Osteoblast (primary cell): ENCODE data around the gene IL32. TPM values are rescaled to one million over a fixed set of nuclear protein-coding genes. Genes with fewer than 3 reads are reported as not detected.

Experiments
- DNase-seq: peaks from one replicate; pipeline ENCODE4 v3.0.0; 2011; ENCODE audit warnings: low spot score, mixed read lengths; ENCODE audit not compliant: insufficient read length; ENCODE audit errors: missing footprints
- H2AFZ ChIP-seq: 2 replicates; pipeline ENCODE4 v1.6.0; 2011; ENCODE audit warnings: mild to moderate bottlenecking, low read length
- H3K27ac ChIP-seq: 2 replicates; pipeline ENCODE4 v1.5.1; 2011; ENCODE audit warnings: mild to moderate bottlenecking, low read depth, low read length, moderate library complexity
- H3K27me3 ChIP-seq: 2 replicates; pipeline ENCODE4 v1.6.0; 2012; ENCODE audit warnings: mild to moderate bottlenecking, control low read depth, inconsistent platforms, low read length, moderate library complexity; ENCODE audit not compliant: insufficient read depth
- H3K36me3 ChIP-seq: 2 replicates; pipeline ENCODE4 v1.5.1; 2011; ENCODE audit warnings: mild to moderate bottlenecking, low read length, control low read depth, moderate library complexity; ENCODE audit not compliant: insufficient read depth
- H3K4me1 ChIP-seq: 2 replicates; pipeline ENCODE4 v1.5.1; 2011; ENCODE audit warnings: mild to moderate bottlenecking, low read length, control low read depth, moderate library complexity; ENCODE audit not compliant: insufficient read depth
- H3K4me2 ChIP-seq: 2 replicates; pipeline ENCODE4 v1.6.0; 2011; ENCODE audit warnings: mild to moderate bottlenecking, low read length; ENCODE audit not compliant: insufficient read depth
- H3K4me3 ChIP-seq: fragments of 200-600 bp; sonication (generic); 3 replicates; pipeline ENCODE4 v1.5.1; 2012; ENCODE audit warnings: mild to moderate bottlenecking, low read length, inconsistent platforms; ENCODE audit not compliant: insufficient read depth
- H3K79me2 ChIP-seq: 2 replicates; pipeline ENCODE4 v1.6.0; 2012; ENCODE audit warnings: mild to moderate bottlenecking, low read length, control low read depth, inconsistent platforms; ENCODE audit not compliant: insufficient read depth
- H3K9me3 ChIP-seq: 2 replicates; pipeline ENCODE4 v1.5.1; 2011; ENCODE audit warnings: low read depth, low read length, control low read depth
- H4K20me1 ChIP-seq: 2 replicates; pipeline ENCODE4 v1.6.0; 2012; ENCODE audit warnings: mild to moderate bottlenecking, low read length, control low read depth; ENCODE audit not compliant: insufficient read depth
- total RNA-seq: library from RNA; depleted of rRNA; stranded (reverse); fragments of >200 nt; gene quantifications from 2 replicates; pipeline ENCODE4 v1.2.3, GENCODE V29; 2012
- TF ChIP-seq, protein P1 (sequence below): IDR thresholded peaks from 2 replicates; pipeline ENCODE4 v1.5.1; 2011; ENCODE audit warnings: mild to moderate bottlenecking, low read depth, low read length, moderate library complexity; ENCODE audit errors: extremely low read depth

IL32 gene
- total RNA-seq, 1 donor: 0.72 TPM

DNA sequence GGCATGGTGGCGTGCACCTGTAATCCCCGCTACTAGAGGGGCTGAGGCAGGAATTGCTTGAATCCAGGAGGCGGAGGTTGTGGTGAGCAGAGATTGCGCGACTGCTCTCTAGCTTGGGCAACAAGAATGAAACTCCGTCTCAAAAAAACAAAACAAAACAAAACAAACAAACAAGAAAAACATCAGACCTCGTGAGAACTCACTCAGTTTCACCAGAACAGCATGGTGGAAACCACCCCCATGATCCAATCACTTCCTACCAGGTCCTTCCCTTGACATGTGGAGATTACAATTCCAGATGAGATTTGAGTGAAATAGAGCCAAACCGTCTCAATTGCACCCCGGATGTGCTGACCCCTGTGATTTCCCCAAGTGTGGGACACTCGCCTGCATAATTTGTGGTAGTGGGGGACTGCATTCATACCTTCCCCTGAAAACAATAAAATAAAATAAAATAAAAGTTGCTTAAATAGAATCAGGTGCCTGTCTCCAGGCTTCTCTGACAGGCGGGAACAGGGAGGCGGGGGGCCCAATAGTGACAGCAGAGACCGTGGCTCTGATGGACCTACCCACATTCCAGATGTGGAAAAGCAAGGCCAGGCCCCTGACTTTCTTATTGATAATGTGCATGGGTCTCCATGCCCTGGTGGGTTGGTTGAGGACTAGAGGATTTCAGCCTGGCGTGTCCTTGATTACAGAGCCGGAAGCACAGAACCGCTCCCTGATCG lies 20.6 kb downstream of the IL32 start:
- H3K4me2 ChIP-seq: no peak overlapping the region
- no peaks in the 10 kb centered on the region for H3K36me3 ChIP-seq
- H3K4me3 ChIP-seq: no peak overlapping the region
- TF ChIP-seq, protein P1, sequence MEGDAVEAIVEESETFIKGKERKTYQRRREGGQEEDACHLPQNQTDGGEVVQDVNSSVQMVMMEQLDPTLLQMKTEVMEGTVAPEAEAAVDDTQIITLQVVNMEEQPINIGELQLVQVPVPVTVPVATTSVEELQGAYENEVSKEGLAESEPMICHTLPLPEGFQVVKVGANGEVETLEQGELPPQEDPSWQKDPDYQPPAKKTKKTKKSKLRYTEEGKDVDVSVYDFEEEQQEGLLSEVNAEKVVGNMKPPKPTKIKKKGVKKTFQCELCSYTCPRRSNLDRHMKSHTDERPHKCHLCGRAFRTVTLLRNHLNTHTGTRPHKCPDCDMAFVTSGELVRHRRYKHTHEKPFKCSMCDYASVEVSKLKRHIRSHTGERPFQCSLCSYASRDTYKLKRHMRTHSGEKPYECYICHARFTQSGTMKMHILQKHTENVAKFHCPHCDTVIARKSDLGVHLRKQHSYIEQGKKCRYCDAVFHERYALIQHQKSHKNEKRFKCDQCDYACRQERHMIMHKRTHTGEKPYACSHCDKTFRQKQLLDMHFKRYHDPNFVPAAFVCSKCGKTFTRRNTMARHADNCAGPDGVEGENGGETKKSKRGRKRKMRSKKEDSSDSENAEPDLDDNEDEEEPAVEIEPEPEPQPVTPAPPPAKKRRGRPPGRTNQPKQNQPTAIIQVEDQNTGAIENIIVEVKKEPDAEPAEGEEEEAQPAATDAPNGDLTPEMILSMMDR: no peak
- H3K27me3 ChIP-seq: peaks cover 14% of the 10 kb centered on the region
- no peak overlapping the region for H2AFZ ChIP-seq
- peak; percentile 76 for DNase-seq
- H4K20me1 ChIP-seq: no peaks in the 10 kb centered on the region
- H3K27ac ChIP-seq: no peak overlapping the region
- no peaks in the 10 kb centered on the region for H3K79me2 ChIP-seq
- no peaks in the 10 kb centered on the region for H3K4me1 ChIP-seq
- no peaks in the 10 kb centered on the region for H3K9me3 ChIP-seq

DNA sequence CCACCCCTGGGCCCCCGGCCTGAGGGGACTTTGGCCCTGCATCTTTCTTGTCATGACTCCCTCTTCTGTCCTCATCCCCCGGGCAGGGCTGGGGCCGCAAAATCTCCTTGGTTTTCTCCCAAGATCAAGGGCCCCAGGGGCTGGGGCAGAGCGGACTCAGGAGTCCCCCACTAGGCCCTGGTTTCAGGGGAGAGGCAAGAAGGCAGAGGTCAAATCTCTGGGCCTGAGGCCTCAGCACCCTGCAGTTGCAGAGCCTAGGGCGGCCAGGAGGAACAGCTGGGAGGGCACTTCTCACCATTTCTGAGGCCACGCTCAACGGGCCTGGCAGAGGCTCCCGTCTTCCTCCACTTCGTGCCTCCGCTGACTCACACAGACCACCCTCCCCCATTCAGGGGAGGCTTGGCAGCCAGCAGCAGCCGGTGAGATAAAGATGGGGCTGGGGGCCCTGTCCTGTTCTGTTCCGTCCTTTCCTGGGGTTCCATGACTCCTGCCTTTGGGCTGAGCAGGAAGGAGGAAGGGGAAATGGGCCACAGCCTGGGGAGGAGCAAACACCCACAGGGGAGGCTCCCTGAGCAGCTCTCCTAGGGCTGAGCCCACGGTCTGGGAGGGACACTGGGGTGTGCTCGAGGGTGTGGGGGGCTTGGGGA lies 21.3 kb downstream of the IL32 start:
- no peaks in the 10 kb centered on the region for H4K20me1 ChIP-seq
- H3K9me3 ChIP-seq: no peaks in the 10 kb centered on the region
- H3K27ac ChIP-seq: no peak overlapping the region
- no peaks in the 10 kb centered on the region for H3K36me3 ChIP-seq
- no peak overlapping the region for H2AFZ ChIP-seq
- H3K27me3 ChIP-seq: peaks cover 12% of the 10 kb centered on the region
- no peaks in the 10 kb centered on the region for H3K79me2 ChIP-seq
- TF ChIP-seq, protein P1: no peak
- no peak for DNase-seq
- H3K4me2 ChIP-seq: no peak overlapping the region
- H3K4me3 ChIP-seq: no peak overlapping the region
- no peaks in the 10 kb centered on the region for H3K4me1 ChIP-seq

- H3K27ac ChIP-seq: no peak overlapping the region
- TF ChIP-seq, protein P1: peak; percentile 27
- H3K4me1 ChIP-seq: no peaks in the 10 kb centered on the region
- H3K4me2 ChIP-seq: no peak overlapping the region
- no peak for DNase-seq
- H2AFZ ChIP-seq: no peak overlapping the region
- no peaks in the 10 kb centered on the region for H3K9me3 ChIP-seq
- no peaks in the 10 kb centered on the region for H3K79me2 ChIP-seq
- no peaks in the 10 kb centered on the region for H4K20me1 ChIP-seq
- peaks cover 12% of the 10 kb centered on the region for H3K27me3 ChIP-seq
- H3K36me3 ChIP-seq: no peaks in the 10 kb centered on the region
- no peak overlapping the region for H3K4me3 ChIP-seq
Observed at GRCh38 chr16:3087243-3088235, 22.1 kb downstream of the IL32 start.
